Measurements from ENCODE around the gene PLS3.

DNA sequence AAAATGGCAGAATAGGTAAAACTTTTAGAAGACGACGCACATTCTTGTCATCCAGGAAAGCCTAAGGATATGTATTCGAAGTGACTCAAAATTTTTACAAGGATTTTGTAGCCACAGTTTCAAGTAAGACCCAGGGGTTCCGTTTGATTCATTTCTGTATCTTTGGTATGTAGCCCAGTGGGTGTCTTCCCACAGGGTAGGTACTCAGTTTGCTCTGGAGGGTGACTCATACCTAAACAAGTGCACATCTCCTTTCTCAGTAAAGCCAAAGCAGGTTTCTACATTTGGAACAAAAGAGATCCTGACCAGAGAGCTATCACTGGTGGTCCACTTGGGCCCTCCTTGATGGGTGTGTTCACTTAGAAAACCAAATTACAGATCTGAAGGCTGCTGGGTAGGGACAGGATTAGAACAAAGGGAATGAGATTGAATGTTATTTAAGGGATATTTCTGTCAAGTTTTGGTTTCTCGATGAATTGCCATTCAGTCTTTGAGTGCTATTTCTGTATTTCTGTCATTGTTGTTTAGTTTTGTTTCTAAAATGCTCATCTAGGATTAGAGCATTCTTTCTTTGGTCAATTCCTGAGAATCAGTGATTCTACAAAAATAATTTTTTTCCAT is 56.1 kb downstream of the PLS3 start:
- TF ChIP-seq CTCF (IDR thresholded peaks at IDR 0.05; ENCODE audit: insufficient read depth, low read length, poor library complexity, severe bottlenecking) (no peak), EZH2phosphoT487 (conservative IDR thresholded peaks at IDR 0.05; ENCODE audit: low read length) (no peak)
